MCF 10A (cell line): ENCODE data around the gene ICOS. TPM values are rescaled to one million over a fixed set of nuclear protein-coding genes. Genes with fewer than 3 reads are reported as not detected.
"Not testable (repeated sequence)": the region's sequence is repeated elsewhere in the genome, so short reads cannot be mapped to it uniquely, and the experiment has no call there.

Experiments
- BruUV-seq: library from RNA; stranded (reverse); fragments of 400-500 nt; replicated peaks from 2 replicates; lab custom pipeline; 2021; lab: Mats Ljungman, UMichigan
- CTCF ChIA-PET: fragments of 300-600 bp; sonication (Branson Sonifier 250); formaldehyde crosslinking; extraction: SDS; loops from one replicate; lab custom pipeline; 2021; ENCODE audit warnings: antibody characterized with exemption, inconsistent platforms; lab: Yijun Ruan, JAX
- POLR2A ChIA-PET: fragments of 300-600, 350-650 bp; sonication (Branson Sonifier 250); formaldehyde crosslinking; extraction: SDS; loops from one replicate; lab custom pipeline; 2020; ENCODE audit warnings: antibody characterized with exemption, inconsistent platforms; lab: Yijun Ruan, JAX
- DNase-seq: peaks from one replicate; pipeline ENCODE4 v3.0.0-alpha.2; 2018; ENCODE audit not compliant: unreplicated experiment
- H3K27ac Mint-ChIP-seq: one replicate; pipeline ENCODE4 v1.8.0; 2022; ENCODE audit warnings: mild to moderate bottlenecking, low read depth, mixed read lengths; ENCODE audit not compliant: unreplicated experiment
- H3K27me3 Mint-ChIP-seq: one replicate; pipeline ENCODE4 v1.8.0; 2022; ENCODE audit warnings: mixed read lengths; ENCODE audit not compliant: insufficient read depth, unreplicated experiment
- H3K36me3 Mint-ChIP-seq: one replicate; pipeline ENCODE4 v1.8.0; 2022; ENCODE audit warnings: mild to moderate bottlenecking, moderate library complexity, mixed read lengths; ENCODE audit not compliant: insufficient read depth, unreplicated experiment
- H3K4me1 Mint-ChIP-seq: one replicate; pipeline ENCODE4 v1.8.0; 2022; ENCODE audit warnings: mixed read lengths; ENCODE audit not compliant: insufficient read depth, unreplicated experiment
- H3K4me3 Mint-ChIP-seq: one replicate; pipeline ENCODE4 v1.8.0; 2022; ENCODE audit warnings: mild to moderate bottlenecking, moderate library complexity, mixed read lengths; ENCODE audit not compliant: unreplicated experiment
- H3K9me3 Mint-ChIP-seq: one replicate; pipeline ENCODE4 v1.8.0; 2022; ENCODE audit warnings: mixed read lengths; ENCODE audit not compliant: unreplicated experiment
- CTCF ChIP-seq: fragments of 200-600 bp; IDR thresholded peaks from one replicate; pipeline ENCODE4 v1.8.0; 2022; ENCODE audit warnings: antibody characterized with exemption, mild to moderate bottlenecking; ENCODE audit not compliant: unreplicated experiment
- intact Hi-C: fragments of 100-400 bp; cut with micrococcal nuclease; formaldehyde crosslinking; loops from 2 replicates; pipeline ENCODE4 v1.14.1; 2022
- total RNA-seq: library from RNA; stranded (reverse); gene quantifications from 2 replicates; pipeline ENCODE4 v1.2.3, GENCODE V29; 2022

ICOS gene
- total RNA-seq, 1 experiment from 2014 or later: not detected

GRCh38 chr2:203983064-203983715, 46.6 kb downstream of the ICOS start:
- POLR2A ChIA-PET: interaction anchor here (0.6 kb wide), 1 partner anchor 34 kb away, joined by 3 read pairs; no protein-coding TSS in a partner anchor
- TF ChIP-seq CTCF: no peak
- H3K36me3 Mint-ChIP-seq: no peaks in the 10 kb centered on the region
- intact Hi-C loops: no loop called here
- H3K4me1 Mint-ChIP-seq: no peaks in the 10 kb centered on the region
- no peak overlapping the region for H3K4me3 Mint-ChIP-seq
- no peaks in the 10 kb centered on the region for H3K9me3 Mint-ChIP-seq
- no TSS peak for BruUV-seq
- H3K27me3 Mint-ChIP-seq: peaks cover 34% of the 10 kb centered on the region
- CTCF ChIA-PET: no interaction called here
- H3K27ac Mint-ChIP-seq: no peak overlapping the region
- DNase-seq: no peak

- peaks cover 33% of the 10 kb centered on the region for H3K27me3 Mint-ChIP-seq
- H3K27ac Mint-ChIP-seq, H3K36me3 Mint-ChIP-seq, DNase-seq, H3K4me1 Mint-ChIP-seq, BruUV-seq, H3K4me3 Mint-ChIP-seq, intact Hi-C loops, H3K9me3 Mint-ChIP-seq, POLR2A ChIA-PET: not testable (repeated sequence)
- CTCF ChIA-PET: interaction anchor here (0.8 kb wide), 1 partner anchor 10 kb away, joined by 3 read pairs; no protein-coding TSS in a partner anchor
These were observed 49.4 kb downstream of the ICOS start for GRCh38 chr2:203985978-203986377.

- no peaks in the 10 kb centered on the region for H3K36me3 Mint-ChIP-seq
- H3K27ac Mint-ChIP-seq: no peak overlapping the region
- no peak for TF ChIP-seq CTCF
- CTCF ChIA-PET: no interaction called here
- BruUV-seq: no TSS peak
- no peak for DNase-seq
- peaks cover 13% of the 10 kb centered on the region for H3K27me3 Mint-ChIP-seq
- intact Hi-C loops: no loop called here
- POLR2A ChIA-PET: interaction anchor here (1.3 kb wide), 1 partner anchor 10 kb away, joined by 4 read pairs; no protein-coding TSS in a partner anchor
- no peak overlapping the region for H3K4me3 Mint-ChIP-seq
- H3K9me3 Mint-ChIP-seq: no peaks in the 10 kb centered on the region
- H3K4me1 Mint-ChIP-seq: no peaks in the 10 kb centered on the region
These were observed 51.4 kb downstream of the ICOS start for GRCh38 chr2:203987959-203988358.

- no peak for DNase-seq
- ChIA-PET POLR2A (interaction anchor here (1.3 kb wide), 1 partner anchor 11 kb away, joined by 4 read pairs; no protein-coding TSS in a partner anchor), CTCF (no interaction called here)
- no peak overlapping the region for H3K4me3 Mint-ChIP-seq
- H3K4me1 Mint-ChIP-seq: no peaks in the 10 kb centered on the region
- intact Hi-C loops: no loop called here
- TF ChIP-seq CTCF: no peak
- no peaks in the 10 kb centered on the region for H3K9me3 Mint-ChIP-seq
- peaks cover 6% of the 10 kb centered on the region for H3K27me3 Mint-ChIP-seq
- no peak overlapping the region for H3K27ac Mint-ChIP-seq
- no peaks in the 10 kb centered on the region for H3K36me3 Mint-ChIP-seq
- BruUV-seq: no TSS peak
These were observed 52.1 kb downstream of the ICOS start for GRCh38 chr2:203988500-203989260.
